K562 (cell line): ENCODE measurements around the gene ZNF581. TPM values are rescaled to one million over a fixed set of nuclear protein-coding genes. Genes with fewer than 3 reads are reported as not detected.

Experiments used
- FIP1L1 ChIP-seq: fragments of 200-400 bp; formaldehyde crosslinking; IDR thresholded peaks from 2 replicates; pipeline ENCODE4 v1.6.1; 2018; ENCODE audit warnings: mild to moderate bottlenecking, low read depth, low read length; ENCODE audit not compliant: poor library complexity, severe bottlenecking
- FOXK1 ChIP-seq: sonication (generic); formaldehyde crosslinking; IDR thresholded peaks from 2 replicates; pipeline ENCODE4 v1.8.0; 2022; ENCODE audit warnings: missing genetic modification reagents, mild to moderate bottlenecking, borderline replicate concordance
- GATA2 ChIP-seq: sonication (generic); formaldehyde crosslinking; IDR thresholded peaks from 2 replicates; pipeline ENCODE4 v1.4.0; 2020; ENCODE audit warnings: mild to moderate bottlenecking, missing genetic modification reagents
- HCFC1 ChIP-seq: IDR thresholded peaks from 2 replicates; pipeline ENCODE4 v1.6.1; 2012; ENCODE audit warnings: low read depth, low read length, improper control_type of control experiment
- HDGF ChIP-seq: fragments of 450-650 bp; IDR thresholded peaks from 2 replicates; pipeline ENCODE4 v1.6.1; 2016
- HMGN3 ChIP-seq: IDR thresholded peaks from 2 replicates; pipeline ENCODE4 v1.6.1; 2011; ENCODE audit warnings: borderline replicate concordance, low read depth, mild to moderate bottlenecking, mixed read lengths, low read length; ENCODE audit not compliant: insufficient read length; ENCODE audit errors: extremely low read depth
- KAT2B ChIP-seq: IDR thresholded peaks from one replicate; pipeline ENCODE4 v1.6.1; 2012; ENCODE audit warnings: low read depth, mild to moderate bottlenecking, control low read depth, inconsistent platforms, low read length, moderate library complexity
- KAT7 ChIP-seq: sonication (generic); formaldehyde crosslinking; IDR thresholded peaks from 2 replicates; pipeline ENCODE4 v1.8.0; 2022; ENCODE audit warnings: missing genetic modification reagents, mild to moderate bottlenecking, borderline replicate concordance
- MBD2 ChIP-seq: sonication (generic); IDR thresholded peaks from 2 replicates; pipeline ENCODE4 v1.6.1; 2016; ENCODE audit warnings: low read depth, borderline replicate concordance
- MXD1 ChIP-seq: fragments of 250-450 bp; sonication (Bioruptor Pico); IDR thresholded peaks from 2 replicates; pipeline ENCODE4 v1.8.0; 2021; ENCODE audit warnings: borderline replicate concordance, mild to moderate bottlenecking, moderate library complexity; ENCODE audit not compliant: poor library complexity, severe bottlenecking
- MXI1 ChIP-seq: IDR thresholded peaks from 2 replicates; pipeline ENCODE4 v1.6.1; 2011; ENCODE audit warnings: low read depth, mild to moderate bottlenecking, improper control_type of control experiment, low read length
- PHF8 ChIP-seq: fragments of 200-600 bp; sonication (generic); IDR thresholded peaks from 2 replicates; pipeline ENCODE4 v1.6.1; 2012; ENCODE audit warnings: mixed run types, mild to moderate bottlenecking, inconsistent platforms, low read length, moderate library complexity, borderline replicate concordance
- PML ChIP-seq: IDR thresholded peaks from 2 replicates; pipeline ENCODE4 v1.6.1; 2012; ENCODE audit warnings: low read length, inconsistent platforms
- POLR2A ChIP-seq: fragments of 450-650 bp; conservative IDR thresholded peaks from 2 replicates; pipeline ENCODE4 v1.6.1; 2016
- SOX6 ChIP-seq: fragments of 450-650 bp; IDR thresholded peaks from 2 replicates; pipeline ENCODE4 v1.6.1; 2014; ENCODE audit warnings: mild to moderate bottlenecking
- SPI1 ChIP-seq: IDR thresholded peaks from 2 replicates; pipeline ENCODE4 v1.6.1; 2011; ENCODE audit warnings: low read depth, low read length, control low read depth, borderline replicate concordance
- TAF15 ChIP-seq: fragments of 200-400 bp; formaldehyde crosslinking; IDR thresholded peaks from 2 replicates; pipeline ENCODE4 v1.6.1; 2017; ENCODE audit warnings: mild to moderate bottlenecking, low read depth, low read length, moderate library complexity
- ZC3H4 ChIP-seq: sonication (generic); formaldehyde crosslinking; IDR thresholded peaks from 2 replicates; pipeline ENCODE4 v1.9.0; 2021; ENCODE audit warnings: missing genetic modification reagents, borderline replicate concordance
- ZNF134 ChIP-seq: fragments of 250-450 bp; sonication (Bioruptor Pico); conservative IDR thresholded peaks from 2 replicates; pipeline ENCODE4 v1.4.0; 2020
- ZNF23 ChIP-seq: fragments of 250-450 bp; sonication (Bioruptor Pico); IDR thresholded peaks from 2 replicates; pipeline ENCODE4 v1.4.0; 2020; ENCODE audit warnings: mild to moderate bottlenecking
- ZNF277 ChIP-seq: fragments of 250-450 bp; sonication (Bioruptor Pico); IDR thresholded peaks from 2 replicates; pipeline ENCODE4 v1.8.0; 2022; ENCODE audit warnings: inconsistent platforms, mild to moderate bottlenecking, moderate library complexity, borderline replicate concordance
- ZNF3 ChIP-seq: fragments of 250-450 bp; sonication (Bioruptor Pico); IDR thresholded peaks from 2 replicates; pipeline ENCODE4 v1.5.0; 2021; ENCODE audit warnings: mild to moderate bottlenecking, moderate library complexity
- ZNF589 ChIP-seq: fragments of 200-800 bp; sonication (Bioruptor generic); IDR thresholded peaks from 2 replicates; pipeline ENCODE4 v1.6.1; 2016; ENCODE audit warnings: low read depth, missing genetic modification characterization, missing compliant biosample characterization
- ZNF785 ChIP-seq: fragments of 250-450 bp; sonication (Bioruptor Pico); IDR thresholded peaks from 2 replicates; pipeline ENCODE4 v1.4.0; 2020; ENCODE audit warnings: mild to moderate bottlenecking
- polyA plus RNA-seq, 8 experiments: library from polyadenylated mRNA; depleted of rRNA in 4 of 8; stranded (reverse) in 5 of 8; unstranded in 3 of 8; fragments of >200 nt; fragmentation: Nextera tagmentation in 2 of 8; fragmentation: Illumina TruSeq in 1 of 8; extraction: Ambion mirVana in 2 of 8; extraction: Trizol in 1 of 8; gene quantifications; 2 replicates each; pipeline versions ENCODE4 v1.2.1 to v1.2.3, GENCODE V29; 2011 to 2014; ENCODE audit warnings: inconsistent platforms in 1 of 8, missing spikeins in 1 of 8
- total RNA-seq, 7 experiments: library from RNA; depleted of rRNA in 6 of 7; stranded (reverse); fragments of >200 nt in 6 of 7; fragmentation: Illumina TruSeq in 2 of 7; extraction: Trizol in 2 of 7; gene quantifications; 2 replicates each; pipeline versions ENCODE4 v1.2.1 to v1.2.3, GENCODE V29; 2011 to 2021; ENCODE audit warnings: low replicate concordance in 1 of 7
- TF ChIP-seq, protein P1 (sequence below), 2 experiments: IDR thresholded peaks; 2 replicates each; pipeline ENCODE4 v1.6.1; 2011; ENCODE audit warnings: borderline replicate concordance in 1 of 2, control low read depth in 1 of 2, low read depth in 1 of 2, low read length in 1 of 2, mild to moderate bottlenecking in 1 of 2, mixed read lengths in 1 of 2, moderate library complexity in 1 of 2; ENCODE audit not compliant: insufficient read depth in 1 of 2, insufficient read length in 1 of 2, poor library complexity in 1 of 2, severe bottlenecking in 1 of 2; ENCODE audit errors: extremely low read depth in 1 of 2

Gene ZNF581
- total and polyA plus RNA-seq, 9 of the 15 experiments (the other 6 are each of a cell fraction or from before 2014, with no cell fraction given): 2.4 to 39.4 (median 15.4) TPM

DNA sequence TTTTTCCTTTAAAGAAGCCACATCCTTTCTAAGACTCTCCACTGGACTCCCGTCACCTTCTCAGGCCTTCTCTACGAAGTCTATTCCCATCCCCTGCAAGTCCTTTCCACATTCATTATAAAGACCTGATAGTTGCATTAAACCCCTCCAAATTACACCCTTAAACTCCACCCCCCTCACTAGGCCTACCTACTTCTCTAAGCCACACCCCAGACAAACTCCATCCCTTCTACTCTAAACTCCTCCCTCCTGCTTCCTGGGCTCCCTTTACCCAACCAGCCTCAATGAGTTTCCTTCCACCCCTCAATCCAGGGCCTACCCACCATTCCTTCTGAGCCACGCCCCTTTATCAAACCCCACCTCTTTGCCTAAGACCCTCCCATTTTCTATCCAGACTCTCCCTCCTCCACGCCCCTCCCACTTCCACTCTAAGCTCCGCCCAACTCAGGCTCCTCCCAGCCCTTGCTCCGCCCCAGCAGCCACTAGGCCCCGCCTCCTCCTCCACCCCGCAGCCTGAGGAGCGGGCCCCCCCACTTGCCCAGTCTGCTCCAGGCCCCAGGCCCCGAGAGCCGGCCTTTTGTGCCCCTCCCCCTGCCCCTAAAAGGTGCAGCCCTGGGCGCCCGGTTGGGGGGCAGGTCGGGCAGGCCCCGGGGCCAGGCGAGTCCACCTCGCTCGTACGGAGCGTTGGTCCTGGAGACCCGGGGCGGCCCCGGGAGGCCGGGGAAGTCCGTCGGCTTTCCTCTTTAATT, 44.6 kb upstream of the ZNF581 start (continued):
- no peak for TF ChIP-seq ZNF785 (CRISPR knock-in tag)
- TF ChIP-seq HDGF: peak; percentile 99; the same call in 1 of the 2 replicates
- TF ChIP-seq PML: peak; percentile 62
- no peak for TF ChIP-seq HCFC1
- TF ChIP-seq, protein P1, sequence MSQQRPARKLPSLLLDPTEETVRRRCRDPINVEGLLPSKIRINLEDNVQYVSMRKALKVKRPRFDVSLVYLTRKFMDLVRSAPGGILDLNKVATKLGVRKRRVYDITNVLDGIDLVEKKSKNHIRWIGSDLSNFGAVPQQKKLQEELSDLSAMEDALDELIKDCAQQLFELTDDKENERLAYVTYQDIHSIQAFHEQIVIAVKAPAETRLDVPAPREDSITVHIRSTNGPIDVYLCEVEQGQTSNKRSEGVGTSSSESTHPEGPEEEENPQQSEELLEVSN (IDR thresholded peaks at IDR 0.05; ENCODE audit: borderline replicate concordance in 1 of 2, extremely low read depth in 1 of 2, insufficient read depth in 1 of 2, insufficient read length in 1 of 2, low read depth in 1 of 2, low read length in 1 of 2, poor library complexity in 1 of 2, severe bottlenecking in 1 of 2): peak in 1 of 2 experiments; percentile 16
- no peak for TF ChIP-seq ZC3H4 (CRISPR knock-in tag)
- TF ChIP-seq GATA2 (CRISPR knock-in tag): no peak
- peak; percentile 88 for TF ChIP-seq POLR2A
- TF ChIP-seq TAF15: no peak
- peak; percentile 53; the same call in 1 of the 2 replicates for TF ChIP-seq SPI1
- peak; percentile 88; the same call in 1 of the 2 replicates for TF ChIP-seq KAT7
- peak; percentile 67; the same call in 1 of the 2 replicates for TF ChIP-seq SOX6
- TF ChIP-seq ZNF589: no peak
- TF ChIP-seq ZNF134 (CRISPR knock-in tag): no peak
- no peak for TF ChIP-seq MXD1 (CRISPR knock-in tag)
- peak; percentile 67; the same call in 1 of the 2 replicates for TF ChIP-seq PHF8
- TF ChIP-seq ZNF23 (CRISPR knock-in tag): no peak
- TF ChIP-seq MXI1: no peak
- no peak for TF ChIP-seq ZNF277
- peak; percentile 39 for TF ChIP-seq FIP1L1
- no peak for TF ChIP-seq KAT2B
- no peak for TF ChIP-seq FOXK1 (CRISPR knock-in tag)
- TF ChIP-seq ZNF3 (CRISPR knock-in tag): no peak
- peak; percentile 49 for TF ChIP-seq HMGN3
- TF ChIP-seq MBD2: peak; percentile 16; the same call in 1 of the 2 replicates
